Measurements from ENCODE around the gene FRMPD3. TPM values are rescaled to one million over a fixed set of nuclear protein-coding genes. Genes with fewer than 3 reads are reported as not detected.
"Not testable (repeated sequence)": the region's sequence is repeated elsewhere in the genome, so short reads cannot be mapped to it uniquely, and the experiment has no call there.

FRMPD3 gene
- total RNA-seq, 2 donors from 2014 or later, result 0.17 TPM; not detected in 1

DNA sequence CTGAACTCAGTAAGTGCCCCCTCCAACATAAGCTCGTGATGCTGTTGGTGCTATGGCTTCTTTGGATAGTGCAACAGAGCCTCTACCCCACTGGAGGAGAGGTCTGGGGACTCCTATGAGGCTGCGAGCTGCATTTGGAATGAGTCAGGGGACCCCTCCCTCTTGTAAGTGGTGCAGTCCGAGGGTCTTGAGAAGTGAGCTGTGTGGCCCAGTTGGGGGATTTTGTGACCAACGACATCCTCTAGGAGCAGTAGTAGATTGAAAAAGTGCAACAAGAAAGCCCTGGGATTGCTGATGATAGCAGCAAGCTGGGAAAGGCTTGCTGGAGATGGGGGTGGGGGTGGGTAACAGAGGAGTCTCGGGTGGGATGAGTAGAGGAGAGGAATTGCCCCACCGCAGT, 3.1 kb downstream of the FRMPD3 start:
- no peaks in the 10 kb centered on the region for H3K9me3 ChIP-seq (ENCODE audit: control insufficient read depth, low read length, poor library complexity, severe bottlenecking)
- Mint-ChIP-seq H3K4me3 (no peak overlapping the region), H3K27ac (no peak overlapping the region), H3K36me3 (ENCODE audit: low read depth) (peaks cover 7% of the 10 kb centered on the region), H3K4me1 (peaks cover 14% of the 10 kb centered on the region), H3K27me3 (peaks cover 45% of the 10 kb centered on the region)
- ATAC-seq, result no peak
- no peak for DNase-seq

DNA sequence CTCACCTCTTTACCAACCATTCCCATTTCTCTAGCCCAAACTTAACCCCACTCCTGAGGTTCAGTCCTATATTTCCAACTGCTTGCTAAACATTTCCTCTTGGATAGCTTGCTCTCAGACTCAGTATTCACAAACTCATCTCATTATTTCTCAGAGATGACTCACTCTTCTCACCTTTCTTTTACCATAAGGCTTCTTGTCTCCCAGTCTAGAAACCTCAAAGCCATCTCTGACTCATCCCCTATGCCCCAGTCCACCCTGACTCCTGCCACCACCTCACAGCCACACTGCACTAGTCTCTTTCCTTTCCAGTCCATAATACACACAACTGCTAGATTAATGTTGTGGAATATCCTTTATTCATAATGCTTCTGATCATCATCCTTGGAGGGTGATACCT, 4.8 kb downstream of the FRMPD3 start:
- DNase-seq (no peak), ATAC-seq (no peak)
- no peaks in the 10 kb centered on the region for H3K9me3 ChIP-seq (ENCODE audit: control insufficient read depth, low read length, poor library complexity, severe bottlenecking)
- Mint-ChIP-seq H3K27me3 (peaks cover 42% of the 10 kb centered on the region), H3K36me3 (ENCODE audit: low read depth) (peaks cover 5% of the 10 kb centered on the region), H3K27ac (no peak overlapping the region), H3K4me1 (peaks cover 10% of the 10 kb centered on the region), H3K4me3 (no peak overlapping the region)

DNA sequence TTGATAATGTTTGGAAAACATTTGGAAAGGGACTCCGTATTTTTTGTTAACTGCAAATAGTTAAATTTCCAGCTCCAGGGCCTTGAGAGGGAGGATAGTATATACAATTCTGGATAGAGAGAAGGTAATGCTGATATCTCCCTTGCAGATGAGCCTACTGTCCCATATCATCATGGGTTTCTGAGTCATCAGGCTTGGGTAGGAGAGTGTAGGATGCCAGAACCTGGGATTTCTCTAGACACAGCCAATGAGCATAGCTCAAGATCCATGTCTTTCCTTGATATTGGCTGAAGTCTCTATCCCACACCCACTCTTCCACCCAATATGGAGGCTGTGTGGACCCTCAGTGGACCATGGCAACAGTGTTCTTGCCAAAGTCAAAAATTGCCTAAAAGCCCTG, 7.8 kb downstream of the FRMPD3 start:
- H3K9me3 ChIP-seq (ENCODE audit: control insufficient read depth, low read length, poor library complexity, severe bottlenecking), result no peaks in the 10 kb centered on the region
- no peaks in the 10 kb centered on the region for H3K4me1 Mint-ChIP-seq
- peaks cover 2% of the 10 kb centered on the region for H3K36me3 Mint-ChIP-seq (ENCODE audit: low read depth)
- no peak for ATAC-seq
- H3K27ac Mint-ChIP-seq, result no peak overlapping the region
- H3K4me3 Mint-ChIP-seq, result no peak overlapping the region
- peaks cover 37% of the 10 kb centered on the region for H3K27me3 Mint-ChIP-seq
- no peak for DNase-seq

DNA sequence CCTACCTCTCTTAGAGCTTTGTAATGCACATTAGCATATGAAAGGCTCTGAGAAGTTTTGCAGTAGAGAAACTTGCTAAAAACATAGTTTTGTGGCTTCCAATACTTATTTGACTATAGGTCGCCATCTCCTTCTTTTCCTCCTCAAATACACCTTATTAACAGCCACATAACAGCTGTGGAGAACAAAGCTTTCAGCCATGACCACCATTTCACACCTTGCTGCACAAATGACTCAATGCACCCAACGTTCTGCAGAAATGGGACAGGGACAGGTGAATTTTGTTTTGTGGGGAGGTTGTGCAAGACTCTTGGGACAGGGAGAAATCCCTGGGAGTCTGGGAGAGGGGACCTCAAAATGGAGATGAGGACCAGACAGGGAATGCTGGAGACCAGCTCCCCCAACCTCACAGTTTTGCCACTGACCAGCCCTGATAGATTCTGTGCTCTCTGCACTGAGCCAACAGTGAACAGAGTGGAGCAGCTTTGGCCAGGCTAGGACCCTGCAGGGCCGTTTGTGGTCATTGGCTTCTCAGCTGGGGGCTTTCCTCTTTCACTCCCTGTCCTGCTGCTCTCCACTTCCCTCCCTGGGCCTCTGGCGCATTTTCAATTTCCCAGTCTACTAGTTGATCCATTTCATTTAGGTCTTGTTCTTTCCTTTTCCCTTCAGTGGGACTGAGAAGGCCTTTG, 16.6 kb downstream of the FRMPD3 start:
- no peak for DNase-seq
- peaks cover 13% of the 10 kb centered on the region for H3K27me3 Mint-ChIP-seq
- no peaks in the 10 kb centered on the region for H3K4me1 Mint-ChIP-seq
- no peaks in the 10 kb centered on the region for H3K36me3 Mint-ChIP-seq (ENCODE audit: low read depth)
- no peak for ATAC-seq
- no peak overlapping the region for H3K4me3 Mint-ChIP-seq
- H3K27ac Mint-ChIP-seq, result no peak overlapping the region
- no peaks in the 10 kb centered on the region for H3K9me3 ChIP-seq (ENCODE audit: control insufficient read depth, low read length, poor library complexity, severe bottlenecking)

DNA sequence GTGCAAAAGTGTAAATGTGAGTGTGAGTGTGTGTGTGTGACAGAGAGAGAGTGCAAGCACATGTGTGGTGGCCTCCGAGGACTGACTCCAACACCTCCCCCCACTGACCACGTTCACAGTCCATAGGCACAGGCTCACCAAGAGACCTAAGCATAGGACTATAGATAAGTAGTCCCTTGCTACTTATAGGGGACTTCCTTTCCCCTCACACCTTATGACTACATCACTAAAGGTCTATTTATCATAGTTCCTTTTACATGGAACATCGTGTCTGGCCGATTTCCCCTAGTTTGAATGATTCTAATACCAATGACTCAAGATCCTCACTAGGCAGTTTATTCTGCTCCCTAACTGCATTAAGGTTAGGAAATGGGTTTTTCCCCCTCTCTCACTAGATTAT, 17.8 kb downstream of the FRMPD3 start:
- DNase-seq, result no peak
- no peak for ATAC-seq

DNA sequence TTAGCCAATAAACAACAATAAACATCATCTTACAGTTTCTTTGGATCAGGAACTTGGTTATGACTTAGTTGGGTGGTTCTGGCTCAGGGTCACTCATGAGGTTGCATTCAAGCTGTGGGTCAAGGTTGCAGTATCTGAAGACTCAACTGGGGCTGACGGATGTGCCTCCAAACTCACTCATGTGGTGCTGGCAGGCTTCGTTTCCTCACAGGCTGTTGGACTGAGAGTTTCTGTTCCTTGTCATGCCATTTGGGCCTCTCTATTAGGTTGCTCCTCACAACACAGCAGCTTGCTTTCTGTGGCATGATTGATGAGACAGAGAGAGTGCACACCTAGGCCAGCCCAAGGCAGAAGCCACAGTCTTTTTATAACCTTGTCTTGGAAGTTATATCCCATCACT, 20.7 kb downstream of the FRMPD3 start:
- no peaks in the 10 kb centered on the region for H3K9me3 ChIP-seq (ENCODE audit: control insufficient read depth, low read length, poor library complexity, severe bottlenecking)
- Mint-ChIP-seq H3K27me3 (peaks cover 9% of the 10 kb centered on the region), H3K27ac (no peak overlapping the region), H3K36me3 (ENCODE audit: low read depth) (peaks cover 3% of the 10 kb centered on the region), H3K4me3 (no peak overlapping the region), H3K4me1 (peaks cover 3% of the 10 kb centered on the region)
- no peak for DNase-seq
- ATAC-seq, result no peak

More for the DNA sequence above, 17.8 kb downstream of the FRMPD3 start:
- no peaks in the 10 kb centered on the region for H3K9me3 ChIP-seq (ENCODE audit: control insufficient read depth, low read length, poor library complexity, severe bottlenecking)
- no peaks in the 10 kb centered on the region for H3K4me1 Mint-ChIP-seq
- no peak overlapping the region for H3K27ac Mint-ChIP-seq
- H3K4me3 Mint-ChIP-seq, result no peak overlapping the region
- no peaks in the 10 kb centered on the region for H3K36me3 Mint-ChIP-seq (ENCODE audit: low read depth)
- peaks cover 2% of the 10 kb centered on the region for H3K27me3 Mint-ChIP-seq

DNA sequence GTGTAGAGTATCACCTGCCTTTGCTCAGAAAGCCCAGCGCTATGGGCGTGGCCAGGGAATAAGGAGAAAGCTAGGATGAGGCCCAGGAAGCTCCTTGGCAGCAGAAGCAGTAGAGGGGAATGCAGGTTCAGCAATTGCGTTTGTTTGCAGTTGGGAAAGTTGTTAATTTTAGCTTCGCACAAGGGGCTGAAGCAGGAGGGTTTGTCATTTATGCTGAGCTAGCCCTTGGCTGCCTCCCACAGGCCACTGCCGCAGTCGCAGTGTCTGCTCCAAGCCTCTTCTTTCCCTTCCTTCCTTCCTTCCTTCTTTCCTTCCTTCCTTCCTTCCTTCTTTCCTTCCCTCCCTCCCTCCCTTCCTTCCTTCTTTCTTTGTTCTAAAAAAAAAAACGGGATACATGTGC, 21.5 kb downstream of the FRMPD3 start:
- DNase-seq (no peak), ATAC-seq (no peak)
- no peak overlapping the region for H3K27ac Mint-ChIP-seq
- peaks cover 9% of the 10 kb centered on the region for H3K27me3 Mint-ChIP-seq
- H3K36me3 Mint-ChIP-seq (ENCODE audit: low read depth), result peaks cover 3% of the 10 kb centered on the region
- no peaks in the 10 kb centered on the region for H3K9me3 ChIP-seq (ENCODE audit: control insufficient read depth, low read length, poor library complexity, severe bottlenecking)
- no peak overlapping the region for H3K4me3 Mint-ChIP-seq
- peaks cover 3% of the 10 kb centered on the region for H3K4me1 Mint-ChIP-seq

DNA sequence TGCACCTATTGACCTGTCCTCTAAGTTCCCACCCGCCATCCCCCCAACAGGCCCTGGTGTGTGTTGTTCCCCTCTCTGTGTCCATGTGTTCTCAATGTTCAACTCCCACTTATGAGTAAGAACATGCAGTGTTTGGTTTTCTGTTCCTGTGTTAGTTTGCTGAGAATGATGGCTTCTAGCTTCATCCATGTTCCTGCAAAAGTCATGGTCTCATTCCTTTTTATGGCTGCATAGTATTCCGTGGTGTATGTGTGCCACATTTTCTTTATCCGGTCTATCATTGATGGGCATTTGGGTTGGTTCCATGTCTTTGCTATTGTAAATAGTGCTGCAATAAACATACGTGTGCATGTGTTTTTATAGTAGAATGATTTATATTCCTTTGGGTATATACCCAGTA, 22.0 kb downstream of the FRMPD3 start:
- H3K4me1 Mint-ChIP-seq; DNase-seq; H3K9me3 ChIP-seq (ENCODE audit: control insufficient read depth, low read length, poor library complexity, severe bottlenecking); H3K36me3 Mint-ChIP-seq (ENCODE audit: low read depth); H3K4me3 Mint-ChIP-seq; H3K27ac Mint-ChIP-seq; ATAC-seq: not testable (repeated sequence)
- H3K27me3 Mint-ChIP-seq, result peaks cover 11% of the 10 kb centered on the region

DNA sequence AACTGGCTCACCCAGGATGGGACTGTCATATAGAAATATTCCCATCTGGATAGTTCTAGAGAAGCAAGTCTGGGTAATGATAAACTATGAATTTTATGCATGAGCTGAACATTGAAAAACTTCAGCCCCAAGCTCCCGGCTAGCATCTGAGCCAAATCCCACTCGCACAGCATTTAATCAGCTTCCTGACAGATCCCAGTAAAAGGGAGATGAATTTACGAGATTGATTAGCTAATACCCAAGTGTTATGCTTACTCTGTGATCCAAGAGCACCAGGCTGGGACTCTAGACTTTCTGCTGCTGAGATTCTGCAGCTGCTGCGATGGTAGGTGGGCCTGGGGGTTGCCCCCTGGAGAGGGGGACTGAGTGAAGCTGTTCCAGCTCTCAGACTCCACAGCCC, 28.0 kb downstream of the FRMPD3 start:
- H3K4me3 Mint-ChIP-seq, result no peak overlapping the region
- DNase-seq, result no peak
- H3K36me3 Mint-ChIP-seq (ENCODE audit: low read depth), result peaks cover 3% of the 10 kb centered on the region
- peaks cover 3% of the 10 kb centered on the region for H3K4me1 Mint-ChIP-seq
- peaks cover 16% of the 10 kb centered on the region for H3K27me3 Mint-ChIP-seq
- H3K27ac Mint-ChIP-seq, result no peak overlapping the region
- H3K9me3 ChIP-seq (ENCODE audit: control insufficient read depth, low read length, poor library complexity, severe bottlenecking), result no peaks in the 10 kb centered on the region
- no peak for ATAC-seq

DNA sequence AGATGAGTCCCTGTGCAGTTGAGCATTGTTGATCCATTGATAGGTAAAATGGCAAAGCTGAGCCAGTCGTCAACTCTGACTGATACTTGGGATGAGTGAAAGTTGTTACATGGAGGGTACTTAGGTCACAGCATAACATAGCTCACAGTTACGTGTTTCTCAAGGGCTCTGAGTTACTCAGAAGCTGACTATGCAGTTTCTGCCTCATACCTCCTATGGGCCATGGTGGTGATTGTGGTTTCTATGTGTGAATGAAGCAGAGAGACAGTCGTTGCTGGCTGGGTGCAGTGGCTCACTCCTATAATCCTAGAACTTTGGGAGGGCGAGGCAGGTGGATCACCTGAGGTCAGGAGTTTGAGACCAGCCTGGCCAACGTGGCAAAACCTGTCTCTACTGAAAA, 30.8 kb downstream of the FRMPD3 start:
- Mint-ChIP-seq H3K4me1 (no peaks in the 10 kb centered on the region), H3K27me3 (peaks cover 14% of the 10 kb centered on the region), H3K36me3 (ENCODE audit: low read depth) (no peaks in the 10 kb centered on the region), H3K4me3 (no peak overlapping the region), H3K27ac (no peak overlapping the region)
- DNase-seq (no peak), ATAC-seq (no peak)
- no peaks in the 10 kb centered on the region for H3K9me3 ChIP-seq (ENCODE audit: control insufficient read depth, low read length, poor library complexity, severe bottlenecking)

DNA sequence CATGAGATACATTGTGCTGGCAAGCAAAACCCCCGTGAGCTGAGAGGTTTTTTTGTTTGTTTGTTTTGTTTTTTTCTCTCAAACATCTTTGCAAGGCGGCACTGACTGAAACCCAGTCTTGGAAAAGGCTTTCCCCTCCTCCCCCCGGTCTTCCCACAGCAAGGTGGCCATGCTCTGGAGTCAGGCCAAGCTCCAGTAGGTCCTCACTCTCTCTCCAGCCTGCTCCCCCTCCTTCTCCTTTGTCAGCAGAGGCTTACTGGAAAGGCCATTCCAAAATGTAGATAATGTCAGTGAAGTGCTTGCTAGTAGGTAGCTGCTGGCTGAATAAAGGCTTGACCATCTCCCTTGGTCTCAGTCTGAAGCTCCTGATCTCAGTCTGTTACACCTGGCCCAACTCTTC, 32.6 kb downstream of the FRMPD3 start:
- Mint-ChIP-seq H3K4me3 (peak overlapping the region; percentile 13), H3K27me3 (peaks cover 7% of the 10 kb centered on the region), H3K27ac (no peak overlapping the region), H3K36me3 (ENCODE audit: low read depth) (no peaks in the 10 kb centered on the region), H3K4me1 (no peaks in the 10 kb centered on the region)
- ATAC-seq (no peak), DNase-seq (no peak)
- no peaks in the 10 kb centered on the region for H3K9me3 ChIP-seq (ENCODE audit: control insufficient read depth, low read length, poor library complexity, severe bottlenecking)

DNA sequence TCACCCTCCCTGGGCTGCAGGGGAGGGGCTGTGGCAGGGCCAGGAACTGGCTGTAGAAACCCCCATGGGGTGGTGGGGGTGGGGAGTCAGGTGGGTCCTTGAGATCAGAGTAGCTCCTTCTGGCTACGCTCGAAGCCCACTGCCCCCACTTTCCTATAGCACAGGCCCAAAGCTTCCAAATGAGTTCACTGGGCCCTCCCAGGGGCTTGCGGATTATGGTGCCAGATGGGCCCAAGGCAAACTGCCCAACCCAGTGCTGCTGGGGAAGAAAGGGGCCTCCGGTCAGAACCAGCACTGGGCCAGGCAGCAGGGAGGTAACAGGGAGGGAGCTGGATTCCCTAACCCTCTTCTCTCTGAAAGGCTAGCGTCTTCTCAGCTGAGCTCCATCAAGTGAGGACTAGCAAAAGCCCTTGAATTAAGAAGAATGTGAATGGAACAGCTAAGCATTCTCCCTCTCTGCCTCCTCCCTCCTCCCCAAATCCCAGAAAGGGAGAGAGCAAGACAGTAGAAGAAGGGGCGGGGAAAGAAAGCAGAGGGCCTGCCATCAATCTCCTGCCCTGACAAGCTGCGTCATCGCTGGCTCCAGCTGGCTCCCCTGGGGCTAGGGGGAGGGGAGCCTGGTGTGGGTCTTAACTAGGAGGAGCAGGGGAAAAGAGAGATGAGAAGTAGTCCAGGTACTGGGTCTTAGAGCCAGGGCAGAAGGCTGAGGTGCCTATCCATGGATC, 34.7 kb downstream of the FRMPD3 start:
- ATAC-seq, result no peak
- H3K9me3 ChIP-seq (ENCODE audit: control insufficient read depth, low read length, poor library complexity, severe bottlenecking), result no peaks in the 10 kb centered on the region

DNA sequence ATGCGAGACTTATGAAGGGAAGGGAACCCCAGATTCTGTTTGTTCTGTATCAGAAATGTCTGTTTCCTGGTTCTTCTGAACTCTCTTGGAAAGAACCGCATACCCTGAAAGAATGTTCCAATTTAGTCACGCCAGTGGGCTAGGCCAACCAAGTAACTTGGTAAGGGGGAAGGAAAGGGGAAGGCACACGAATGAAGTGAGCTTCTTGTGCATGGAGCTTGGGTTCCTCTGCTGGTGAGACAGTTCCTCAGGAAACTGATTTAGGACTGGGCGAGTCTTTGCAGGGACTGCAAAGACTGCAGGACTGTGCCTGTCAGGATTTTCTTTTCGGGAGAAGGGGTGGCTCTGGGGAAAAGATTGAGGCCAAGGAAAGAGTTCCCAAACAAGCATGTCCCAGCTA, 35.6 kb downstream of the FRMPD3 start:
- ATAC-seq (no peak), DNase-seq (no peak)
- Mint-ChIP-seq H3K27ac (no peak overlapping the region), H3K27me3 (peaks cover 12% of the 10 kb centered on the region), H3K4me3 (no peak overlapping the region), H3K4me1 (no peaks in the 10 kb centered on the region), H3K36me3 (ENCODE audit: low read depth) (no peaks in the 10 kb centered on the region)
- no peaks in the 10 kb centered on the region for H3K9me3 ChIP-seq (ENCODE audit: control insufficient read depth, low read length, poor library complexity, severe bottlenecking)

More for the DNA sequence above, 34.7 kb downstream of the FRMPD3 start:
- no peak overlapping the region for H3K27ac Mint-ChIP-seq
- H3K27me3 Mint-ChIP-seq, result peaks cover 12% of the 10 kb centered on the region
- DNase-seq, result no peak
- H3K36me3 Mint-ChIP-seq (ENCODE audit: low read depth), result no peaks in the 10 kb centered on the region
- no peak overlapping the region for H3K4me3 Mint-ChIP-seq
- H3K4me1 Mint-ChIP-seq, result no peaks in the 10 kb centered on the region

DNA sequence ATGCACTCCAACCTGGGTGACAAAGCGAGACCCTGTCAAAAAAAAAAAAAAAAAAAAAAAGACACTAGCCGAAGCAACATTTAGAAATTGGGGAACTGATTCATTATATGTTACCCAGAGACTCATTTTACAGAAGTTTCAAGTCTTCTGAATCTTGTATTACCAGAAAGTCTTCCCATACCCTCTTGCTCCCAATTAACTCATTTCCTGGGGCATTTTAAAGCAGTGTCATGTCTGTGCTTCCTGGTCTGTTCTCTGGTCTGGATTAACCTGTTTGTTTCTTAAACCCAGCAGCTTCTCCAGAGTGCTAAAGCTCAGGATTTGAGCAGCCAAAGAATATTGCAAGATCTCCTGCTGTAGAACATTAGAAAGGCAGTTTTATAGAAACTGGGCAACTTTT, 43.7 kb downstream of the FRMPD3 start:
- DNase-seq (no peak), ATAC-seq (no peak)
- no peak overlapping the region for H3K4me3 Mint-ChIP-seq
- no peaks in the 10 kb centered on the region for H3K4me1 Mint-ChIP-seq
- no peaks in the 10 kb centered on the region for H3K36me3 Mint-ChIP-seq (ENCODE audit: low read depth)
- no peak overlapping the region for H3K27ac Mint-ChIP-seq
- H3K9me3 ChIP-seq (ENCODE audit: control insufficient read depth, low read length, poor library complexity, severe bottlenecking), result no peaks in the 10 kb centered on the region
- H3K27me3 Mint-ChIP-seq, result peaks cover 11% of the 10 kb centered on the region
